ENCODE measurements around the gene CYCS.
A peak's percentile ranks its signal among the peaks of the same experiment; 100 is the strongest.

Gene CYCS

GRCh38 chr7:25125137-25125946, at the start of gene CYCS:
Gene CYCS (minus strand): TSS chr7:25125260. CDS start chr7:25124119, 1,141 bp downstream.
- TF ChIP-seq CTCF (conservative IDR thresholded peaks at IDR 0.05) = no peak
- peak within 1 kb of the TSS; percentile 88 for H3K27ac ChIP-seq

- no peak for TF ChIP-seq CTCF (conservative IDR thresholded peaks at IDR 0.05)
Observed at GRCh38 chr7:25173184-25173583, 48.1 kb upstream of the CYCS start.

GRCh38 chr7:25171516-25171915, 46.5 kb upstream of the CYCS start:
- no peak overlapping the region for H3K27ac ChIP-seq
- TF ChIP-seq CTCF (conservative IDR thresholded peaks at IDR 0.05) = no peak

More at GRCh38 chr7:25173184-25173583, 48.1 kb upstream of the CYCS start:
- no peak overlapping the region for H3K27ac ChIP-seq

GRCh38 chr7:25171071-25171470, 46.0 kb upstream of the CYCS start:
- TF ChIP-seq CTCF (conservative IDR thresholded peaks at IDR 0.05) = no peak
- no peak overlapping the region for H3K27ac ChIP-seq

- H3K27ac ChIP-seq = no peak overlapping the region
- no peak for TF ChIP-seq CTCF (conservative IDR thresholded peaks at IDR 0.05)
Observed at GRCh38 chr7:25169683-25170082, 44.6 kb upstream of the CYCS start.

GRCh38 chr7:25168145-25168544, 43.1 kb upstream of the CYCS start:
- H3K27ac ChIP-seq = peak overlapping the region; percentile 79
- no peak for TF ChIP-seq CTCF (conservative IDR thresholded peaks at IDR 0.05)

GRCh38 chr7:25167262-25167843, 42.3 kb upstream of the CYCS start:
- H3K27ac ChIP-seq = peak overlapping the region; percentile 79
- TF ChIP-seq CTCF (conservative IDR thresholded peaks at IDR 0.05) = no peak

Data from VCaP (cell line).